HUES48 (cell line): ENCODE results near the gene ANXA9.

Experiments
- H3K27ac ChIP-seq: one replicate; pipeline ENCODE4 v1.7.0; 2013; ENCODE audit warnings: low read depth, low read length, inconsistent platforms
- H3K27me3 ChIP-seq: 2 replicates; pipeline ENCODE4 v1.6.1; 2013; ENCODE audit warnings: mild to moderate bottlenecking, low read length; ENCODE audit not compliant: control insufficient read depth, insufficient read depth
- H3K36me3 ChIP-seq: 2 replicates; pipeline ENCODE4 v1.6.1; 2013; ENCODE audit warnings: low read length; ENCODE audit not compliant: control insufficient read depth, insufficient read depth
- H3K4me1 ChIP-seq: 2 replicates; pipeline ENCODE4 v1.6.1; 2013; ENCODE audit warnings: mild to moderate bottlenecking, low read length; ENCODE audit not compliant: control insufficient read depth, insufficient read depth
- H3K4me3 ChIP-seq: 2 replicates; pipeline ENCODE4 v1.5.1; 2013; ENCODE audit warnings: mild to moderate bottlenecking, low read depth, low read length
- H3K9ac ChIP-seq: 2 replicates; pipeline ENCODE4 v1.6.1; 2013; ENCODE audit warnings: mild to moderate bottlenecking, low read depth, low read length, moderate library complexity
- H3K9me3 ChIP-seq: 2 replicates; pipeline ENCODE4 v1.6.1; 2013; ENCODE audit warnings: low read length; ENCODE audit not compliant: control insufficient read depth, insufficient read depth

ANXA9 gene

GRCh38 chr1:150995460-150995859, 13.4 kb downstream of the ANXA9 start:
- H3K9ac ChIP-seq, result no peak overlapping the region
- H3K9me3 ChIP-seq, result no peaks in the 10 kb centered on the region
- H3K4me1 ChIP-seq, result peaks cover 3% of the 10 kb centered on the region; the same call in 1 of the 2 replicates
- H3K27ac ChIP-seq, result no peak overlapping the region
- no peak overlapping the region for H3K4me3 ChIP-seq
- peaks cover 19% of the 10 kb centered on the region for H3K36me3 ChIP-seq
- no peaks in the 10 kb centered on the region for H3K27me3 ChIP-seq

- Histone ChIP-seq H3K27ac (no peak overlapping the region), H3K27me3 (no peaks in the 10 kb centered on the region), H3K9me3 (no peaks in the 10 kb centered on the region), H3K4me3 (no peak overlapping the region), H3K9ac (no peak overlapping the region), H3K36me3 (peaks cover 19% of the 10 kb centered on the region), H3K4me1 (peaks cover 3% of the 10 kb centered on the region; the same call in 1 of the 2 replicates)
Measured at GRCh38 chr1:150995896-150996295, 13.8 kb downstream of the ANXA9 start.

GRCh38 chr1:150997126-150997872, 15.2 kb downstream of the ANXA9 start:
- no peaks in the 10 kb centered on the region for H3K27me3 ChIP-seq
- H3K4me3 ChIP-seq, result no peak overlapping the region
- no peak overlapping the region for H3K27ac ChIP-seq
- H3K36me3 ChIP-seq, result peaks cover 19% of the 10 kb centered on the region
- H3K9me3 ChIP-seq, result no peaks in the 10 kb centered on the region
- H3K4me1 ChIP-seq, result peaks cover 3% of the 10 kb centered on the region; the same call in 1 of the 2 replicates
- H3K9ac ChIP-seq, result no peak overlapping the region

GRCh38 chr1:150997949-150998348, 15.9 kb downstream of the ANXA9 start:
- peaks cover 3% of the 10 kb centered on the region; the same call in 1 of the 2 replicates for H3K4me1 ChIP-seq
- no peak overlapping the region for H3K9ac ChIP-seq
- H3K27me3 ChIP-seq, result no peaks in the 10 kb centered on the region
- no peak overlapping the region for H3K27ac ChIP-seq
- H3K4me3 ChIP-seq, result no peak overlapping the region
- peaks cover 19% of the 10 kb centered on the region for H3K36me3 ChIP-seq
- no peaks in the 10 kb centered on the region for H3K9me3 ChIP-seq

- Histone ChIP-seq H3K36me3 (peaks cover 19% of the 10 kb centered on the region), H3K27ac (no peak overlapping the region), H3K9me3 (no peaks in the 10 kb centered on the region), H3K4me1 (peaks cover 3% of the 10 kb centered on the region; the same call in 1 of the 2 replicates), H3K27me3 (no peaks in the 10 kb centered on the region), H3K9ac (no peak overlapping the region), H3K4me3 (no peak overlapping the region)
Measured at GRCh38 chr1:150999051-150999674, 17.1 kb downstream of the ANXA9 start.

GRCh38 chr1:150999926-151000325, 17.8 kb downstream of the ANXA9 start:
- Histone ChIP-seq H3K4me3 (no peak overlapping the region), H3K4me1 (peaks cover 3% of the 10 kb centered on the region; the same call in 1 of the 2 replicates), H3K27ac (no peak overlapping the region), H3K9me3 (no peaks in the 10 kb centered on the region), H3K36me3 (peaks cover 19% of the 10 kb centered on the region), H3K27me3 (no peaks in the 10 kb centered on the region), H3K9ac (no peak overlapping the region)

GRCh38 chr1:151000408-151000807, 18.3 kb downstream of the ANXA9 start:
- H3K4me1 ChIP-seq, result peaks cover 4% of the 10 kb centered on the region; the same call in 1 of the 2 replicates
- H3K9me3 ChIP-seq, result no peaks in the 10 kb centered on the region
- H3K36me3 ChIP-seq, result peaks cover 19% of the 10 kb centered on the region
- H3K27me3 ChIP-seq, result no peaks in the 10 kb centered on the region
- no peak overlapping the region for H3K4me3 ChIP-seq
- no peak overlapping the region for H3K27ac ChIP-seq
- no peak overlapping the region for H3K9ac ChIP-seq

GRCh38 chr1:151001602-151002001, 19.5 kb downstream of the ANXA9 start:
- Histone ChIP-seq H3K27ac (no peak overlapping the region), H3K27me3 (no peaks in the 10 kb centered on the region), H3K36me3 (peaks cover 19% of the 10 kb centered on the region), H3K9ac (no peak overlapping the region), H3K4me1 (peaks cover 8% of the 10 kb centered on the region), H3K4me3 (no peak overlapping the region), H3K9me3 (no peaks in the 10 kb centered on the region)

- H3K4me3 ChIP-seq, result no peak overlapping the region
- H3K4me1 ChIP-seq, result peaks cover 8% of the 10 kb centered on the region
- H3K27ac ChIP-seq, result no peak overlapping the region
- no peaks in the 10 kb centered on the region for H3K27me3 ChIP-seq
- peaks cover 15% of the 10 kb centered on the region for H3K36me3 ChIP-seq
- no peak overlapping the region for H3K9ac ChIP-seq
- no peaks in the 10 kb centered on the region for H3K9me3 ChIP-seq
Measured at GRCh38 chr1:151002051-151002450, 20.0 kb downstream of the ANXA9 start.

- Histone ChIP-seq H3K27ac (no peak overlapping the region), H3K27me3 (no peaks in the 10 kb centered on the region), H3K9me3 (no peaks in the 10 kb centered on the region)
Measured at GRCh38 chr1:151002611-151003010, 20.5 kb downstream of the ANXA9 start.

GRCh38 chr1:151003180-151003579, 21.1 kb downstream of the ANXA9 start:
- H3K9ac ChIP-seq, result no peak overlapping the region
- peaks cover 5% of the 10 kb centered on the region; the same call in 1 of the 2 replicates for H3K36me3 ChIP-seq
- H3K9me3 ChIP-seq, result no peaks in the 10 kb centered on the region
- H3K27me3 ChIP-seq, result no peaks in the 10 kb centered on the region
- no peak overlapping the region for H3K27ac ChIP-seq
- no peak overlapping the region for H3K4me3 ChIP-seq
- H3K4me1 ChIP-seq, result peaks cover 16% of the 10 kb centered on the region

More at GRCh38 chr1:151002611-151003010, 20.5 kb downstream of the ANXA9 start:
- Histone ChIP-seq H3K36me3 (peaks cover 10% of the 10 kb centered on the region), H3K9ac (no peak overlapping the region), H3K4me1 (peaks cover 12% of the 10 kb centered on the region), H3K4me3 (no peak overlapping the region)
